HepG2 (cell line): ENCODE data around the gene SIX4. TPM values are rescaled to one million over a fixed set of nuclear protein-coding genes. Genes with fewer than 3 reads are reported as not detected.

Experiments
- FOXA3 ChIP-seq: IDR thresholded peaks from 2 replicates; pipeline ENCODE4 v1.6.1; 2016; ENCODE audit warnings: missing genetic modification reagents, missing compliant biosample characterization
- GATA4 ChIP-seq: sonication (generic); IDR thresholded peaks from 2 replicates; pipeline ENCODE4 v1.6.1; 2016; ENCODE audit warnings: antibody characterized with exemption, low read depth, borderline replicate concordance
- HOXA7 ChIP-seq: sonication (generic); formaldehyde crosslinking; IDR thresholded peaks from 2 replicates; pipeline ENCODE4 v1.8.1; 2022; ENCODE audit warnings: mild to moderate bottlenecking, missing genetic modification reagents, moderate library complexity
- KLF6 ChIP-seq: IDR thresholded peaks from 2 replicates; pipeline ENCODE4 v1.8.0; 2016; ENCODE audit warnings: missing biosample characterization, missing genetic modification reagents
- LCORL ChIP-seq, 2 experiments: fragments of 450-650 bp in 1 of 2; sonication (generic) in 1 of 2; formaldehyde crosslinking in 1 of 2; IDR thresholded peaks; 2 replicates each; pipeline versions ENCODE4 v1.5.0 to v1.6.1; 2017 to 2020; ENCODE audit warnings: antibody characterized with exemption in 1 of 2, missing genetic modification reagents in 1 of 2
- NBN ChIP-seq: fragments of 450-650 bp; conservative IDR thresholded peaks from 2 replicates; pipeline ENCODE4 v1.6.1; 2017
- NR3C1 ChIP-seq: sonication (generic); formaldehyde crosslinking; IDR thresholded peaks from 2 replicates; pipeline ENCODE4 v1.4.0; 2020; ENCODE audit warnings: missing genetic modification reagents
- SIN3A ChIP-seq: IDR thresholded peaks from 2 replicates; pipeline ENCODE4 v1.6.1; 2011; ENCODE audit warnings: low read depth, mild to moderate bottlenecking, control low read depth, low read length, borderline replicate concordance
- SMARCE1 ChIP-seq: fragments of 450-650 bp; IDR thresholded peaks from 2 replicates; pipeline ENCODE4 v1.6.1; 2017; ENCODE audit warnings: borderline replicate concordance
- SOX5 ChIP-seq: IDR thresholded peaks from 2 replicates; pipeline ENCODE4 v1.6.1; 2016; ENCODE audit warnings: borderline replicate concordance
- ZKSCAN5 ChIP-seq: sonication (generic); formaldehyde crosslinking; IDR thresholded peaks from 2 replicates; pipeline ENCODE4 v1.5.1; 2020; ENCODE audit warnings: mild to moderate bottlenecking, missing genetic modification reagents
- ZNF101 ChIP-seq: sonication (generic); formaldehyde crosslinking; IDR thresholded peaks from 2 replicates; pipeline ENCODE4 v1.4.0; 2020; ENCODE audit warnings: mild to moderate bottlenecking, low read depth, missing genetic modification reagents, borderline replicate concordance
- ZNF775 ChIP-seq: sonication (generic); formaldehyde crosslinking; IDR thresholded peaks from 2 replicates; pipeline ENCODE4 v1.4.0; 2020; ENCODE audit warnings: missing genetic modification reagents, mild to moderate bottlenecking, moderate library complexity, borderline replicate concordance
- ZNF790 ChIP-seq: sonication (generic); formaldehyde crosslinking; IDR thresholded peaks from 2 replicates; pipeline ENCODE4 v1.8.0; 2022; ENCODE audit warnings: missing genetic modification reagents, mild to moderate bottlenecking, borderline replicate concordance
- ZNF878 ChIP-seq: sonication (generic); formaldehyde crosslinking; IDR thresholded peaks from 2 replicates; pipeline ENCODE4 v1.8.1; 2023; ENCODE audit warnings: mild to moderate bottlenecking, missing genetic modification reagents, moderate library complexity
- polyA plus RNA-seq, 8 experiments: library from polyadenylated mRNA; depleted of rRNA in 3 of 8; stranded (reverse) in 7 of 8; unstranded in 1 of 8; fragments of >200 nt; fragmentation: Illumina TruSeq in 4 of 8; extraction: Trizol in 4 of 8; gene quantifications; 2 replicates each; pipeline versions ENCODE4 v1.2.1 to v1.2.3, GENCODE V29; 2011 to 2016; ENCODE audit warnings: low read depth in 4 of 8, missing spikeins in 1 of 8, mixed read lengths in 1 of 8; ENCODE audit not compliant: insufficient read depth in 1 of 8
- total RNA-seq, 5 experiments: library from RNA; depleted of rRNA; stranded (reverse); fragments of >200 nt; fragmentation: Illumina TruSeq; extraction: Trizol; gene quantifications; 2 replicates each; pipeline ENCODE4 v1.2.3, GENCODE V29; 2016; ENCODE audit warnings: low read depth in 1 of 5
- TF ChIP-seq, protein P1 (sequence below): sonication (generic); formaldehyde crosslinking; conservative IDR thresholded peaks from 2 replicates; pipeline ENCODE4 v1.8.0; 2022; ENCODE audit warnings: low read depth, missing genetic modification reagents
- TF ChIP-seq, protein P2 (sequence below): IDR thresholded peaks from 2 replicates; pipeline ENCODE4 v1.6.1; 2016; ENCODE audit warnings: low read depth
- TF ChIP-seq, protein P3 (sequence below): sonication (generic); formaldehyde crosslinking; IDR thresholded peaks from 2 replicates; pipeline ENCODE4 v1.4.0; 2020; ENCODE audit warnings: mild to moderate bottlenecking, missing genetic modification reagents
- TF ChIP-seq, protein P4 (sequence below): sonication (generic); formaldehyde crosslinking; IDR thresholded peaks from 2 replicates; pipeline ENCODE4 v1.8.1; 2023; ENCODE audit warnings: mild to moderate bottlenecking, missing genetic modification reagents
- TF ChIP-seq, protein P5 (sequence below): sonication (generic); formaldehyde crosslinking; IDR thresholded peaks from 2 replicates; pipeline ENCODE4 v1.5.1; 2020; ENCODE audit warnings: missing genetic modification reagents, mild to moderate bottlenecking, borderline replicate concordance

Gene SIX4
- total and polyA plus RNA-seq, 2 of the 13 experiments (the other 11 are each of a cell fraction or from before 2014, with no cell fraction given): 5.0 to 6.0 TPM

DNA sequence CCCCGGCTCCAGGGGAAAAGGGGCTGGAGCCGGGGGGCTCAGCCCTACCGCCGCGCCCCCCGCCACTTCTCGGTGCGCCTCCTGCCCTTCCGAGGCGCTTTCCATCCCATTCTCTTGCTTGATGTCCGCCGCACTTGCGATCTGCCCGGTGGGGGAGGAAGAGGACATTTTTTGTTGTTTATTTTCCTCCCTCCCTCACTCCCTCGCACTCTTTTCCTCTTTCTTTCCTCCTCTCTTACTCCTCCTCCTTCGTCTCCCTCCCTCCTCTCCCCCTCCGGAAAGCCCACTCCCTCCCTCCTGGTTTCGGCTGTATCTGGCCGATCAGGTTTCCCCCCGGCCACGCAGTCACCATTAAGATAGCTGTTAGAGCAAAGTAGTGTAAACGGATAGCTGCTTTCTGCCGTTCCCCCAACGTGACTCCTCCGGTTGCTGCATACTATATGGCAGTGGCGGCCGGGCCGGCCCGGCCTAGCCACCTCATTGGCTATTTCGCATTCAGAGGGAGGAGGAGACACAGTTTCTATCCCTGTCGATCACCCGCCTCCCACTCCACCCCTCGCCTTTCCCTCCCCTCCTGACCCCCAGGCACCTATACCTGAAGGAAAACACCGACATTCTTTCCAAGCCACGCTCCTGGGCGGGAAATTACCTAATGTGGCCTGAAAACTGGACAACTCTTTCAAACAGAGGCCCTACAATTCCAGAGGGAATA, at the start of gene SIX4 (continued):
- TF ChIP-seq, protein P1, sequence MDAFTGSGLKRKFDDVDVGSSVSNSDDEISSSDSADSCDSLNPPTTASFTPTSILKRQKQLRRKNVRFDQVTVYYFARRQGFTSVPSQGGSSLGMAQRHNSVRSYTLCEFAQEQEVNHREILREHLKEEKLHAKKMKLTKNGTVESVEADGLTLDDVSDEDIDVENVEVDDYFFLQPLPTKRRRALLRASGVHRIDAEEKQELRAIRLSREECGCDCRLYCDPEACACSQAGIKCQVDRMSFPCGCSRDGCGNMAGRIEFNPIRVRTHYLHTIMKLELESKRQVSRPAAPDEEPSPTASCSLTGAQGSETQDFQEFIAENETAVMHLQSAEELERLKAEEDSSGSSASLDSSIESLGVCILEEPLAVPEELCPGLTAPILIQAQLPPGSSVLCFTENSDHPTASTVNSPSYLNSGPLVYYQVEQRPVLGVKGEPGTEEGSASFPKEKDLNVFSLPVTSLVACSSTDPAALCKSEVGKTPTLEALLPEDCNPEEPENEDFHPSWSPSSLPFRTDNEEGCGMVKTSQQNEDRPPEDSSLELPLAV (CRISPR knock-in tag): no peak
- TF ChIP-seq GATA4: 0 out of 2 replicates have a peak, but pooled peaks have one; percentile 31
- TF ChIP-seq SOX5 (CRISPR knock-in tag): peak; percentile 41; the same call in 1 of the 2 replicates
- no peak for TF ChIP-seq ZNF101 (CRISPR knock-in tag)
- TF ChIP-seq LCORL (IDR thresholded peaks at IDR 0.05): no peak
- no peak for TF ChIP-seq LCORL (CRISPR knock-in tag; IDR thresholded peaks at IDR 0.05)
- TF ChIP-seq, protein P2, sequence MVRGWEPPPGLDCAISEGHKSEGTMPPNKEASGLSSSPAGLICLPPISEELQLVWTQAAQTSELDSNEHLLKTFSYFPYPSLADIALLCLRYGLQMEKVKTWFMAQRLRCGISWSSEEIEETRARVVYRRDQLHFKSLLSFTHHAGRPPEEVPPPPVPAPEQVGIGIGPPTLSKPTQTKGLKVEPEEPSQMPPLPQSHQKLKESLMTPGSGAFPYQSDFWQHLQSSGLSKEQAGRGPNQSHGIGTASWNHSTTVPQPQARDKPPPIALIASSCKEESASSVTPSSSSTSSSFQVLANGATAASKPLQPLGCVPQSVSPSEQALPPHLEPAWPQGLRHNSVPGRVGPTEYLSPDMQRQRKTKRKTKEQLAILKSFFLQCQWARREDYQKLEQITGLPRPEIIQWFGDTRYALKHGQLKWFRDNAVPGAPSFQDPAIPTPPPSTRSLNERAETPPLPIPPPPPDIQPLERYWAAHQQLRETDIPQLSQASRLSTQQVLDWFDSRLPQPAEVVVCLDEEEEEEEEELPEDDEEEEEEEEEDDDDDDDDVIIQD (CRISPR knock-in tag): peak; percentile 38; the same call in 1 of the 2 replicates
- TF ChIP-seq ZKSCAN5 (CRISPR knock-in tag): no peak
- no peak for TF ChIP-seq NBN
- TF ChIP-seq, protein P3, sequence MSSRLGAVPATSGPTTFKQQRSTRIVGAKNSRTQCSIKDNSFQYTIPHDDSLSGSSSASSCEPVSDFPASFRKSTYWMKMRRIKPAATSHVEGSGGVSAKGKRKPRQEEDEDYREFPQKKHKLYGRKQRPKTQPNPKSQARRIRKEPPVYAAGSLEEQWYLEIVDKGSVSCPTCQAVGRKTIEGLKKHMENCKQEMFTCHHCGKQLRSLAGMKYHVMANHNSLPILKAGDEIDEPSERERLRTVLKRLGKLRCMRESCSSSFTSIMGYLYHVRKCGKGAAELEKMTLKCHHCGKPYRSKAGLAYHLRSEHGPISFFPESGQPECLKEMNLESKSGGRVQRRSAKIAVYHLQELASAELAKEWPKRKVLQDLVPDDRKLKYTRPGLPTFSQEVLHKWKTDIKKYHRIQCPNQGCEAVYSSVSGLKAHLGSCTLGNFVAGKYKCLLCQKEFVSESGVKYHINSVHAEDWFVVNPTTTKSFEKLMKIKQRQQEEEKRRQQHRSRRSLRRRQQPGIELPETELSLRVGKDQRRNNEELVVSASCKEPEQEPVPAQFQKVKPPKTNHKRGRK (CRISPR knock-in tag): peak; percentile 89; the same call in 1 of the 2 replicates
- peak; percentile 81; the same call in 1 of the 2 replicates for TF ChIP-seq KLF6
- TF ChIP-seq ZNF790: no peak
- TF ChIP-seq HOXA7 (CRISPR knock-in tag): no peak
- no peak for TF ChIP-seq FOXA3 (CRISPR knock-in tag)
- no peak for TF ChIP-seq NR3C1
- TF ChIP-seq, protein P4, sequence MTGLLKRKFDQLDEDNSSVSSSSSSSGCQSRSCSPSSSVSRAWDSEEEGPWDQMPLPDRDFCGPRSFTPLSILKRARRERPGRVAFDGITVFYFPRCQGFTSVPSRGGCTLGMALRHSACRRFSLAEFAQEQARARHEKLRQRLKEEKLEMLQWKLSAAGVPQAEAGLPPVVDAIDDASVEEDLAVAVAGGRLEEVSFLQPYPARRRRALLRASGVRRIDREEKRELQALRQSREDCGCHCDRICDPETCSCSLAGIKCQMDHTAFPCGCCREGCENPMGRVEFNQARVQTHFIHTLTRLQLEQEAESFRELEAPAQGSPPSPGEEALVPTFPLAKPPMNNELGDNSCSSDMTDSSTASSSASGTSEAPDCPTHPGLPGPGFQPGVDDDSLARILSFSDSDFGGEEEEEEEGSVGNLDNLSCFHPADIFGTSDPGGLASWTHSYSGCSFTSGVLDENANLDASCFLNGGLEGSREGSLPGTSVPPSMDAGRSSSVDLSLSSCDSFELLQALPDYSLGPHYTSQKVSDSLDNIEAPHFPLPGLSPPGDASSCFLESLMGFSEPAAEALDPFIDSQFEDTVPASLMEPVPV: 0 out of 2 replicates have a peak, but pooled peaks have one; percentile 10
- TF ChIP-seq ZNF878: 0 out of 2 replicates have a peak, but pooled peaks have one; percentile 37
- TF ChIP-seq SMARCE1: no peak
- 0 out of 2 replicates have a peak, but pooled peaks have one; percentile 61 for TF ChIP-seq SIN3A
- TF ChIP-seq, protein P5, sequence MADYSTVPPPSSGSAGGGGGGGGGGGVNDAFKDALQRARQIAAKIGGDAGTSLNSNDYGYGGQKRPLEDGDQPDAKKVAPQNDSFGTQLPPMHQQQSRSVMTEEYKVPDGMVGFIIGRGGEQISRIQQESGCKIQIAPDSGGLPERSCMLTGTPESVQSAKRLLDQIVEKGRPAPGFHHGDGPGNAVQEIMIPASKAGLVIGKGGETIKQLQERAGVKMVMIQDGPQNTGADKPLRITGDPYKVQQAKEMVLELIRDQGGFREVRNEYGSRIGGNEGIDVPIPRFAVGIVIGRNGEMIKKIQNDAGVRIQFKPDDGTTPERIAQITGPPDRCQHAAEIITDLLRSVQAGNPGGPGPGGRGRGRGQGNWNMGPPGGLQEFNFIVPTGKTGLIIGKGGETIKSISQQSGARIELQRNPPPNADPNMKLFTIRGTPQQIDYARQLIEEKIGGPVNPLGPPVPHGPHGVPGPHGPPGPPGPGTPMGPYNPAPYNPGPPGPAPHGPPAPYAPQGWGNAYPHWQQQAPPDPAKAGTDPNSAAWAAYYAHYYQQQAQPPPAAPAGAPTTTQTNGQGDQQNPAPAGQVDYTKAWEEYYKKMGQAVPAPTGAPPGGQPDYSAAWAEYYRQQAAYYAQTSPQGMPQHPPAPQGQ (CRISPR knock-in tag): no peak
- TF ChIP-seq ZNF775 (CRISPR knock-in tag): no peak
